ENCODE results near the gene ZBTB44.
"Not testable (repeated sequence)": the region's sequence is repeated elsewhere in the genome, so short reads cannot be mapped to it uniquely, and the experiment has no call there.

ZBTB44 gene

DNA sequence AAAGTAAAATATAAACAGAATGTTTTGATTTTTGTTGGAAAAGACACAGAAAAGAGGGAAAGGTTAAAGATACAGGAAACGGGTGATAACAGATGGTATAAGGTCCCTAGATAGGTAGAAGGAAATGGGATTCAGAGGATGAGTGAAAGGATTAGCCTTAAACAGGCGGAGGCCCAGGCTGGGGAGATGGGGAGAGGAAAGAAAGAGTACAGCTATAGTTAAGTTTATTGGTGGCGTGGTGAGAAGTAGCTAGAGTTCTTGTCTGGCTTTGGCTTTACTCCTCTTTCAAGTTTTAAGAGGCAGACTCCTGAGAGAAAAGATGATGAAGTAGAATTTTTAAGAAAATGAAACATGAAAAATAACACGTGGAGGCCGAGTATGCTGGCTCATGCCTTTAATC lies 13.7 kb downstream of the ZBTB44 start:
- no peak for DNase-seq (ENCODE audit: low spot score)
- in situ Hi-C loops (cut with MboI; ENCODE audit: low sequenced_read_pairs, unreplicated experiment), result no loop called here
- TF ChIP-seq CTCF (IDR thresholded peaks at IDR 0.05; ENCODE audit: borderline replicate concordance, control extremely low read depth, extremely low read depth, insufficient read depth, missing control alignments), result no peak

GRCh38 chr11:130300567-130300966 lies 14.2 kb downstream of the ZBTB44 start:
- in situ Hi-C loops (cut with MboI; ENCODE audit: low sequenced_read_pairs, unreplicated experiment), result no loop called here
- TF ChIP-seq CTCF (IDR thresholded peaks at IDR 0.05; ENCODE audit: borderline replicate concordance, control extremely low read depth, extremely low read depth, insufficient read depth, missing control alignments), result no peak
- DNase-seq (ENCODE audit: low spot score), result peak; percentile 34

- in situ Hi-C loops (cut with MboI; ENCODE audit: low sequenced_read_pairs, unreplicated experiment), result no loop called here
- no peak for TF ChIP-seq CTCF (IDR thresholded peaks at IDR 0.05; ENCODE audit: borderline replicate concordance, control extremely low read depth, extremely low read depth, insufficient read depth, missing control alignments)
- DNase-seq (ENCODE audit: low spot score), result no peak
Measured at GRCh38 chr11:130299978-130300377, 14.7 kb downstream of the ZBTB44 start.

DNA sequence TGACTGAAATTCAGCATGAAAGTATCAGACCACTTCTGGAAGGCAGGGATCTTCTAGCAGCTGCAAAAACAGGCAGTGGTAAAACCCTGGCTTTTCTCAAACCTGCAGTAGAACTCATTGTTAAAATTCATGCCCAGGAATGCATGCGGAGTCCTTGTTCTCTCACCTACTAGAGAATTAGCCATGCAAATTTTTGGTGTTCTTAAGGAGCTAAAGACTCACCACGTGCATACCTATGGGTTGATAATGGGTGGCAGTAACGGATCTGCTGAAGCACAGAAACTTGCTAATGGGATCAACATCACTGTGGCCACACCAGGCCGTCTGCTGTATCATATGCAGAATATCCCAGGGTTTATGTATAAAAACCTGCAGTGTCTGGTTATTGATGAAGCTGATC lies 19.1 kb downstream of the ZBTB44 start:
- no peak for DNase-seq (ENCODE audit: low spot score)
- no peak for TF ChIP-seq CTCF (IDR thresholded peaks at IDR 0.05; ENCODE audit: borderline replicate concordance, control extremely low read depth, extremely low read depth, insufficient read depth, missing control alignments)
- in situ Hi-C loops (cut with MboI; ENCODE audit: low sequenced_read_pairs, unreplicated experiment), result no loop called here

DNA sequence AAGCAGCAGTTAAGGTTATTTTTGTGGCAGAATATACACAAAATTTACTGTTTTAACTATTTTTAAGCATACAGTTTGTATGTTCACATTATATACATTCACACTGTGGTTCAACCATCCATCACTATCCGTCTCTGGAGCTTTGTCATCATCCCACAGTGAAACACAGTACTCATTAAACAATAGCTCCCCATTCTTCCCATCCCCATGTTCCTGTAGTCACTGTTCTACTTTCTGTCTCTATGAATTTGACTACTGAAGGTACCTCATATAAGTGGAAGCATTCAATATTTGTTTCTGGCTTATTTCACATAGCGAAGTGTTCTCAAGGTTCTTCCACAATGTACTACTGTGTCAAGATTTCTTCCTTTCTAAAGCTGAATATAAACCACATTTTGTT lies 32.6 kb downstream of the ZBTB44 start:
- no peak for DNase-seq (ENCODE audit: low spot score)
- no peak for TF ChIP-seq CTCF (IDR thresholded peaks at IDR 0.05; ENCODE audit: borderline replicate concordance, control extremely low read depth, extremely low read depth, insufficient read depth, missing control alignments)
- in situ Hi-C loops (cut with MboI; ENCODE audit: low sequenced_read_pairs, unreplicated experiment), result no loop called here

- in situ Hi-C loops (cut with MboI; ENCODE audit: low sequenced_read_pairs, unreplicated experiment); DNase-seq (ENCODE audit: low spot score): not testable (repeated sequence)
Measured at GRCh38 chr11:130281341-130281740, 33.4 kb downstream of the ZBTB44 start.

- in situ Hi-C loops (cut with MboI; ENCODE audit: low sequenced_read_pairs, unreplicated experiment), result no loop called here
- no peak for TF ChIP-seq CTCF (IDR thresholded peaks at IDR 0.05; ENCODE audit: borderline replicate concordance, control extremely low read depth, extremely low read depth, insufficient read depth, missing control alignments)
- DNase-seq (ENCODE audit: low spot score), result no peak
Measured at GRCh38 chr11:130279989-130280388, 34.7 kb downstream of the ZBTB44 start.

All from GM13976 (cell line).